D721Med (cell line): Measurements from ENCODE around the gene SHOX.

Experiments
- DNase-seq: peaks from one replicate; pipeline ENCODE4 v3.0.0; 2011; ENCODE audit warnings: low spot score; ENCODE audit not compliant: insufficient read length
- FAIRE-seq: peaks from 2 replicates; lab custom pipeline; 2011; peaks lifted over from hg19 to GRCh38; lab: Jason Lieb, UNC
- TF ChIP-seq, protein P1 (sequence below): IDR thresholded peaks from 2 replicates; pipeline ENCODE4 v1.5.1; 2012; ENCODE audit warnings: mild to moderate bottlenecking, control low read depth; ENCODE audit not compliant: insufficient read depth; ENCODE audit errors: missing control alignments

The SHOX gene

GRCh38 chrX:642436-643240 is 12.0 kb downstream of the SHOX start:
- FAIRE-seq = no peak
- TF ChIP-seq, protein P1, sequence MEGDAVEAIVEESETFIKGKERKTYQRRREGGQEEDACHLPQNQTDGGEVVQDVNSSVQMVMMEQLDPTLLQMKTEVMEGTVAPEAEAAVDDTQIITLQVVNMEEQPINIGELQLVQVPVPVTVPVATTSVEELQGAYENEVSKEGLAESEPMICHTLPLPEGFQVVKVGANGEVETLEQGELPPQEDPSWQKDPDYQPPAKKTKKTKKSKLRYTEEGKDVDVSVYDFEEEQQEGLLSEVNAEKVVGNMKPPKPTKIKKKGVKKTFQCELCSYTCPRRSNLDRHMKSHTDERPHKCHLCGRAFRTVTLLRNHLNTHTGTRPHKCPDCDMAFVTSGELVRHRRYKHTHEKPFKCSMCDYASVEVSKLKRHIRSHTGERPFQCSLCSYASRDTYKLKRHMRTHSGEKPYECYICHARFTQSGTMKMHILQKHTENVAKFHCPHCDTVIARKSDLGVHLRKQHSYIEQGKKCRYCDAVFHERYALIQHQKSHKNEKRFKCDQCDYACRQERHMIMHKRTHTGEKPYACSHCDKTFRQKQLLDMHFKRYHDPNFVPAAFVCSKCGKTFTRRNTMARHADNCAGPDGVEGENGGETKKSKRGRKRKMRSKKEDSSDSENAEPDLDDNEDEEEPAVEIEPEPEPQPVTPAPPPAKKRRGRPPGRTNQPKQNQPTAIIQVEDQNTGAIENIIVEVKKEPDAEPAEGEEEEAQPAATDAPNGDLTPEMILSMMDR = no peak

GRCh38 chrX:643241-643595 is 12.6 kb downstream of the SHOX start:
- no peak for DNase-seq
- TF ChIP-seq, protein P1 = no peak
- no peak for FAIRE-seq

More at GRCh38 chrX:642436-643240, 12.0 kb downstream of the SHOX start:
- DNase-seq = no peak

DNA sequence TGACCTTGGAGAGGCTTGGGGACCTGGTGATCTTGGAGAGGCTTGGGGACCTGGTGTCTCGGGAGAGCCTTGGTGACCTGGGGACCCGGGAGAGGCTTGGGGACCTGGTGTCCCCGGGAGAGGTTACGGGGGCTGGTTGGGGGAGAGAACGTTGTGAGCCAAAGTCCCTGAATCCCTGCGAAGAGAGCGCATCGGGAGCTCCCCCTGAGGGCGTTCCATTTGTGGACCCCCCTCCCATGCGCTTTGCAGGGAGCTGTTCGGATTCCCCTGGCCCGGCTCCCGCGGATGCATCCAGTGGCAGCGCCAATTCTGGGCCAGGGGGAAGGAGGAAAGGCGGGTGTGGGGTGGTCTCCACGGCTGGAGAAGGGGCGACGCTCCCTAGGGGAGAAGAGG is 13.3 kb downstream of the SHOX start:
- FAIRE-seq (no peak), DNase-seq (no peak)
- TF ChIP-seq, protein P1 = no peak

- FAIRE-seq = no peak
- no peak for DNase-seq
- TF ChIP-seq, protein P1 = no peak
These were observed 14.0 kb downstream of the SHOX start for GRCh38 chrX:644304-645281.

- FAIRE-seq = no peak
- no peak for DNase-seq
- TF ChIP-seq, protein P1 = no peak
These were observed 15.6 kb downstream of the SHOX start for GRCh38 chrX:646228-646495.

DNA sequence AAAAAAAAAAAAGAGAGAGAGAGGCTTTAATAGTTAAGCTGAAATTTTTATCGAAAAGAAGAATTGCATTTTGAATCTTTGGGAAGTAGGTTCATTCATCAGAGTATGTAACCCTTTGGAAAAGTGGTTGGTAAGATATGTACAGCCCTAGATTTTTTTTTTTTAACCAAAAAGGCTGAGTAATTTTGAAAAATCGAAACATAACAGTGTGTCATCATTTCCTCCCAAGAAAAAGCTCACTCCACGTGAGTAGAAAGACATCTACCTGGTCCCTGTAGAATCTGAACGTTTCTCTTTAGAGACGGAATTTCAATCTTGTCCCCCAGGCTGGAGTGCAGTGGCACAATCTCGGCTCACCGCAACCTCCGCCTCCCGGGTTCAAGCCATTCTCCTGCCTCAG is 16.2 kb downstream of the SHOX start:
- TF ChIP-seq, protein P1 = no peak
- FAIRE-seq (no peak), DNase-seq (no peak)
